ENCODE measurements around the gene STK26.
A peak's percentile ranks its signal among the peaks of the same experiment; 100 is the strongest.
"Not testable (repeated sequence)": the region's sequence is repeated elsewhere in the genome, so short reads cannot be mapped to it uniquely, and the experiment has no call there.

Gene STK26

GRCh38 chrX:132022967-132023895, at the start of gene STK26:
Gene STK26 (plus strand): TSS chrX:132023302. CDS start chrX:132023618, 316 bp downstream.
- peak; percentile 63 for DNase-seq

GRCh38 chrX:131975851-131976250, 47.3 kb upstream of the STK26 start:
- DNase-seq = no peak

- DNase-seq = no peak
Observed at GRCh38 chrX:131977619-131978018, 45.5 kb upstream of the STK26 start.

- DNase-seq = no peak
Observed at GRCh38 chrX:131979116-131979515, 44.0 kb upstream of the STK26 start.

GRCh38 chrX:131985526-131986049, 37.5 kb upstream of the STK26 start:
- DNase-seq = no peak

- DNase-seq = no peak
Observed at GRCh38 chrX:131987252-131987651, 35.9 kb upstream of the STK26 start.

GRCh38 chrX:131988236-131988635, 34.9 kb upstream of the STK26 start:
- DNase-seq = no peak

- DNase-seq = no peak
Observed at GRCh38 chrX:132001127-132001526, 22.0 kb upstream of the STK26 start.

- no peak for DNase-seq
Observed at GRCh38 chrX:132004728-132005127, 18.4 kb upstream of the STK26 start.

GRCh38 chrX:132009350-132009749, 13.8 kb upstream of the STK26 start:
- DNase-seq = no peak

- not testable (repeated sequence) for DNase-seq
Observed at GRCh38 chrX:132010213-132010612, 12.9 kb upstream of the STK26 start.

GRCh38 chrX:132015875-132016274, 7.2 kb upstream of the STK26 start:
- DNase-seq = no peak

- DNase-seq = no peak
Observed at GRCh38 chrX:132016628-132017430, 6.3 kb upstream of the STK26 start.

- no peak for DNase-seq
Observed at GRCh38 chrX:132017431-132018185, 5.5 kb upstream of the STK26 start.

- peak; percentile 35 for DNase-seq
Observed at GRCh38 chrX:132022198-132022966, 720 bp upstream of the STK26 start.

- DNase-seq = peak; percentile 62
Observed at GRCh38 chrX:132023896-132024386, 839 bp downstream of the STK26 start.

- no peak for DNase-seq
Observed at GRCh38 chrX:132025041-132025440, 1.9 kb downstream of the STK26 start.

GRCh38 chrX:132030264-132030663, 7.2 kb downstream of the STK26 start:
- DNase-seq = no peak

GRCh38 chrX:132031867-132032266, 8.8 kb downstream of the STK26 start:
- no peak for DNase-seq

- DNase-seq = no peak
Observed at GRCh38 chrX:132033166-132033565, 10.1 kb downstream of the STK26 start.

- DNase-seq = no peak
Observed at GRCh38 chrX:132034648-132035047, 11.5 kb downstream of the STK26 start.

- no peak for DNase-seq
Observed at GRCh38 chrX:132037479-132037993, 14.4 kb downstream of the STK26 start.
